HL-60 (cell line): Measurements from ENCODE around the gene PLEKHG7.

Experiments
- POLR2AphosphoS5 ChIP-seq: IDR thresholded peaks from 2 replicates; pipeline ENCODE4 v1.6.1; 2012; ENCODE audit warnings: low read depth
- TF ChIP-seq, protein P1 (sequence below): IDR thresholded peaks from one replicate; pipeline ENCODE4 v1.5.1; 2011; ENCODE audit warnings: low read length, control low read depth, inconsistent platforms; ENCODE audit not compliant: insufficient read depth
- TF ChIP-seq, protein P2 (sequence below): IDR thresholded peaks from 2 replicates; pipeline ENCODE4 v1.6.1; 2012; ENCODE audit warnings: low read depth; ENCODE audit not compliant: insufficient replicate concordance

- TF ChIP-seq, protein P1, sequence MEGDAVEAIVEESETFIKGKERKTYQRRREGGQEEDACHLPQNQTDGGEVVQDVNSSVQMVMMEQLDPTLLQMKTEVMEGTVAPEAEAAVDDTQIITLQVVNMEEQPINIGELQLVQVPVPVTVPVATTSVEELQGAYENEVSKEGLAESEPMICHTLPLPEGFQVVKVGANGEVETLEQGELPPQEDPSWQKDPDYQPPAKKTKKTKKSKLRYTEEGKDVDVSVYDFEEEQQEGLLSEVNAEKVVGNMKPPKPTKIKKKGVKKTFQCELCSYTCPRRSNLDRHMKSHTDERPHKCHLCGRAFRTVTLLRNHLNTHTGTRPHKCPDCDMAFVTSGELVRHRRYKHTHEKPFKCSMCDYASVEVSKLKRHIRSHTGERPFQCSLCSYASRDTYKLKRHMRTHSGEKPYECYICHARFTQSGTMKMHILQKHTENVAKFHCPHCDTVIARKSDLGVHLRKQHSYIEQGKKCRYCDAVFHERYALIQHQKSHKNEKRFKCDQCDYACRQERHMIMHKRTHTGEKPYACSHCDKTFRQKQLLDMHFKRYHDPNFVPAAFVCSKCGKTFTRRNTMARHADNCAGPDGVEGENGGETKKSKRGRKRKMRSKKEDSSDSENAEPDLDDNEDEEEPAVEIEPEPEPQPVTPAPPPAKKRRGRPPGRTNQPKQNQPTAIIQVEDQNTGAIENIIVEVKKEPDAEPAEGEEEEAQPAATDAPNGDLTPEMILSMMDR, result no peak
- TF ChIP-seq, protein P2, sequence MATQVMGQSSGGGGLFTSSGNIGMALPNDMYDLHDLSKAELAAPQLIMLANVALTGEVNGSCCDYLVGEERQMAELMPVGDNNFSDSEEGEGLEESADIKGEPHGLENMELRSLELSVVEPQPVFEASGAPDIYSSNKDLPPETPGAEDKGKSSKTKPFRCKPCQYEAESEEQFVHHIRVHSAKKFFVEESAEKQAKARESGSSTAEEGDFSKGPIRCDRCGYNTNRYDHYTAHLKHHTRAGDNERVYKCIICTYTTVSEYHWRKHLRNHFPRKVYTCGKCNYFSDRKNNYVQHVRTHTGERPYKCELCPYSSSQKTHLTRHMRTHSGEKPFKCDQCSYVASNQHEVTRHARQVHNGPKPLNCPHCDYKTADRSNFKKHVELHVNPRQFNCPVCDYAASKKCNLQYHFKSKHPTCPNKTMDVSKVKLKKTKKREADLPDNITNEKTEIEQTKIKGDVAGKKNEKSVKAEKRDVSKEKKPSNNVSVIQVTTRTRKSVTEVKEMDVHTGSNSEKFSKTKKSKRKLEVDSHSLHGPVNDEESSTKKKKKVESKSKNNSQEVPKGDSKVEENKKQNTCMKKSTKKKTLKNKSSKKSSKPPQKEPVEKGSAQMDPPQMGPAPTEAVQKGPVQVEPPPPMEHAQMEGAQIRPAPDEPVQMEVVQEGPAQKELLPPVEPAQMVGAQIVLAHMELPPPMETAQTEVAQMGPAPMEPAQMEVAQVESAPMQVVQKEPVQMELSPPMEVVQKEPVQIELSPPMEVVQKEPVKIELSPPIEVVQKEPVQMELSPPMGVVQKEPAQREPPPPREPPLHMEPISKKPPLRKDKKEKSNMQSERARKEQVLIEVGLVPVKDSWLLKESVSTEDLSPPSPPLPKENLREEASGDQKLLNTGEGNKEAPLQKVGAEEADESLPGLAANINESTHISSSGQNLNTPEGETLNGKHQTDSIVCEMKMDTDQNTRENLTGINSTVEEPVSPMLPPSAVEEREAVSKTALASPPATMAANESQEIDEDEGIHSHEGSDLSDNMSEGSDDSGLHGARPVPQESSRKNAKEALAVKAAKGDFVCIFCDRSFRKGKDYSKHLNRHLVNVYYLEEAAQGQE, result no peak
- TF ChIP-seq POLR2AphosphoS5, result no peak
These were observed 44.2 kb upstream of the PLEKHG7 start for GRCh38 chr12:92658611-92659010.
